HG02642 (cell line): ENCODE measurements around the gene AKAP5.

Source experiments
- ATAC-seq: cut with Tn5 transposase; IDR thresholded peaks from one replicate; pipeline ENCODE4 v1.9.1; 2021; ENCODE audit warnings: mild to moderate bottlenecking; ENCODE audit not compliant: unreplicated experiment, poor library complexity

Gene AKAP5

GRCh38 chr14:64465191-64465822 is at the start of gene AKAP5:
AKAP5 (plus strand) TSS chr14:64465499; CDS start chr14:64468395, 2,896 bp downstream.
- ATAC-seq = peak; percentile 85

GRCh38 chr14:64416348-64416932 is 48.9 kb upstream of the AKAP5 start:
- ATAC-seq = no peak

GRCh38 chr14:64417055-64417770 is 48.1 kb upstream of the AKAP5 start:
- no peak for ATAC-seq

GRCh38 chr14:64417771-64418125 is 47.6 kb upstream of the AKAP5 start:
- ATAC-seq = no peak

GRCh38 chr14:64419003-64419402 is 46.3 kb upstream of the AKAP5 start:
- no peak for ATAC-seq

GRCh38 chr14:64421166-64421565 is 44.1 kb upstream of the AKAP5 start:
- no peak for ATAC-seq

- ATAC-seq = no peak
These were observed 43.3 kb upstream of the AKAP5 start for GRCh38 chr14:64422005-64422404.

- ATAC-seq = no peak
These were observed 42.5 kb upstream of the AKAP5 start for GRCh38 chr14:64422756-64423155.

GRCh38 chr14:64423987-64424386 is 41.3 kb upstream of the AKAP5 start:
- ATAC-seq = no peak

- no peak for ATAC-seq
These were observed 30.8 kb upstream of the AKAP5 start for GRCh38 chr14:64434528-64434927.

GRCh38 chr14:64438181-64438841 is 27.0 kb upstream of the AKAP5 start:
- ATAC-seq = no peak

GRCh38 chr14:64439141-64439540 is 26.2 kb upstream of the AKAP5 start:
- no peak for ATAC-seq

GRCh38 chr14:64440494-64440893 is 24.8 kb upstream of the AKAP5 start:
- no peak for ATAC-seq

- ATAC-seq = no peak
These were observed 22.9 kb upstream of the AKAP5 start for GRCh38 chr14:64442300-64442988.

GRCh38 chr14:64444140-64444539 is 21.2 kb upstream of the AKAP5 start:
- ATAC-seq = no peak

- ATAC-seq = peak; percentile 91
These were observed 20.1 kb upstream of the AKAP5 start for GRCh38 chr14:64444984-64445845.

GRCh38 chr14:64447876-64448670 is 17.2 kb upstream of the AKAP5 start:
- no peak for ATAC-seq

GRCh38 chr14:64450255-64450654 is 15.0 kb upstream of the AKAP5 start:
- ATAC-seq = no peak

- no peak for ATAC-seq
These were observed 10.6 kb upstream of the AKAP5 start for GRCh38 chr14:64454671-64455070.
